Ascending aorta (tissue), 2 donors: ENCODE measurements around the gene EDARADD. TPM values are rescaled to one million over a fixed set of nuclear protein-coding genes. Genes with fewer than 3 reads are reported as not detected.

ENCODE experiments used
- DNase-seq, 2 donors: peaks; one replicate each; pipeline ENCODE4 v3.0.0-alpha.2; 2019; ENCODE audit warnings: low spot score in 2 of 2
- H3K27ac ChIP-seq, 2 donors: fragments of 200-600 bp; sonication (generic); one replicate each; pipeline ENCODE4 v1.5.1; 2016 to 2017; ENCODE audit warnings: mild to moderate bottlenecking in 1 of 2
- H3K27me3 ChIP-seq: fragments of 200-600 bp; sonication (generic); one replicate; pipeline ENCODE4 v1.5.1; 2017
- H3K36me3 ChIP-seq, 2 donors: fragments of 200-600 bp; sonication (generic); one replicate each; pipeline ENCODE4 v1.5.1; 2016
- H3K4me1 ChIP-seq, 2 donors: fragments of 200-600 bp; sonication (generic); one replicate each; pipeline ENCODE4 v1.5.1; 2016 to 2017; ENCODE audit warnings: mild to moderate bottlenecking in 1 of 2
- H3K4me3 ChIP-seq, 2 donors: fragments of 200-600 bp; sonication (generic); one replicate each; pipeline ENCODE4 v1.5.1; 2016 to 2017; ENCODE audit warnings: mild to moderate bottlenecking in 1 of 2
- H3K9me3 ChIP-seq, 2 donors: fragments of 200-600 bp; sonication (generic); one replicate each; pipeline ENCODE4 v1.5.1; 2016
- intact Hi-C: fragments of 100-400 bp; cut with DNase I; formaldehyde crosslinking; loops from one replicate; pipeline ENCODE4 v1.15.1; 2023
- total RNA-seq: library from RNA; depleted of rRNA; stranded (reverse); fragments of >200 nt; gene quantifications from one replicate; pipeline ENCODE4 v1.1.0, GENCODE V29; 2016
- TF ChIP-seq, protein P1 (sequence below), 3 experiments: fragments of 200-600 bp in 2 of 3; fragments of 450-650 bp in 1 of 3; sonication (generic) in 2 of 3; IDR thresholded peaks; one replicate each; pipeline ENCODE4 v1.5.1; 2016 to 2019; ENCODE audit warnings: antibody characterized with exemption in 3 of 3, mild to moderate bottlenecking in 1 of 3, moderate library complexity in 1 of 3

EDARADD gene
- total RNA-seq, 1 donor from 2014 or later = not detected

GRCh38 chr1:236491469-236492136 lies 97.5 kb downstream of the EDARADD start:
- no peak for DNase-seq
- Histone ChIP-seq H3K36me3 (no peaks in the 10 kb centered on the region), H3K4me3 (no peak overlapping the region), H3K4me1 (no peaks in the 10 kb centered on the region), H3K27me3 (no peaks in the 10 kb centered on the region), H3K9me3 (no peaks in the 10 kb centered on the region), H3K27ac (no peak overlapping the region)
- intact Hi-C loops = loop anchor here (2.0 kb wide), 1 partner anchor 387 kb away; no protein-coding TSS in a partner anchor
- TF ChIP-seq, protein P1, sequence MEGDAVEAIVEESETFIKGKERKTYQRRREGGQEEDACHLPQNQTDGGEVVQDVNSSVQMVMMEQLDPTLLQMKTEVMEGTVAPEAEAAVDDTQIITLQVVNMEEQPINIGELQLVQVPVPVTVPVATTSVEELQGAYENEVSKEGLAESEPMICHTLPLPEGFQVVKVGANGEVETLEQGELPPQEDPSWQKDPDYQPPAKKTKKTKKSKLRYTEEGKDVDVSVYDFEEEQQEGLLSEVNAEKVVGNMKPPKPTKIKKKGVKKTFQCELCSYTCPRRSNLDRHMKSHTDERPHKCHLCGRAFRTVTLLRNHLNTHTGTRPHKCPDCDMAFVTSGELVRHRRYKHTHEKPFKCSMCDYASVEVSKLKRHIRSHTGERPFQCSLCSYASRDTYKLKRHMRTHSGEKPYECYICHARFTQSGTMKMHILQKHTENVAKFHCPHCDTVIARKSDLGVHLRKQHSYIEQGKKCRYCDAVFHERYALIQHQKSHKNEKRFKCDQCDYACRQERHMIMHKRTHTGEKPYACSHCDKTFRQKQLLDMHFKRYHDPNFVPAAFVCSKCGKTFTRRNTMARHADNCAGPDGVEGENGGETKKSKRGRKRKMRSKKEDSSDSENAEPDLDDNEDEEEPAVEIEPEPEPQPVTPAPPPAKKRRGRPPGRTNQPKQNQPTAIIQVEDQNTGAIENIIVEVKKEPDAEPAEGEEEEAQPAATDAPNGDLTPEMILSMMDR (IDR thresholded peaks at IDR 0.05) = no peak

DNA sequence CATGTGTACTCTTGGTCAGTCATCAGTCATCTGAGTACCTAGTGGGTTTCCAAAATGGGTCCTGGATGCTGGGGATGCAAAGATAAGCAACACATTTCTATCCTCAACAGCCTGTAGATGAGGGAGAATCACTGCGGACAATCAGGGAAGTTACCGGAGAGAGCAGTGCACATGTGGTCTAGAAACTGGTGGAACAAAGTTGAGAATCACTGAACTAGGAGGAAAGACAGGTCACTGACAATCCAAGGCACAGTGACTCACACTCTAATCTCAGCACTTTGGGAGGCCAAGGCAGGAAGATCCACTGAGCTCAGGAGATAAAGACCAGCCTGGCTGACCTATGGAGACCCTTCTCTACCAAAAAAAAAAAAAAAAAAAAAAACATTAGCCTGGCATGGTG lies 98.3 kb downstream of the EDARADD start:
- Histone ChIP-seq H3K4me1 (no peaks in the 10 kb centered on the region), H3K27ac (no peak overlapping the region), H3K4me3 (no peak overlapping the region), H3K36me3 (no peaks in the 10 kb centered on the region), H3K27me3 (no peaks in the 10 kb centered on the region), H3K9me3 (no peaks in the 10 kb centered on the region)
- TF ChIP-seq, protein P1 (IDR thresholded peaks at IDR 0.05) = no peak
- no peak for DNase-seq
- intact Hi-C loops = no loop called here

DNA sequence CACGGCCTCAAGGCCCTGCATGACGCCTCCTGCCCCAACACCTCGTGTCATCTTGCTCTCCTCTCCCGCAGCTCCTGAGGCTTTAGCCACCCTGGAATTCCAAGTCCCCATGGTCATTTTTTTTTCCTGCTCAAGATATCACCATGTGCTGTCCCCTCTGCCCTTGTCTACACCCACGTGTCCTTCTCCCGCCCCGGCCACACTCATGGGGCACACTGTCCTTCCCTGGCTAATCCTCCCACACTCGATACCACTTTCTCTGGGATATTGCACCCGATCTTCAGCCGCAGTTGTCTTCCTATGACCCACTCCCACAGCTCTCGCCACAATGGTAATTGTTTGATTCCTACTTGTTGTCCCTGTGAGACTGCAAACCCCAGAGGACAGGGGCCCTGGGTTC lies 100.0 kb downstream of the EDARADD start:
- H3K9me3 ChIP-seq = no peaks in the 10 kb centered on the region
- H3K4me3 ChIP-seq = no peak overlapping the region
- no peaks in the 10 kb centered on the region for H3K4me1 ChIP-seq
- intact Hi-C loops = no loop called here
- no peaks in the 10 kb centered on the region for H3K36me3 ChIP-seq
- TF ChIP-seq, protein P1 (IDR thresholded peaks at IDR 0.05) = no peak
- H3K27ac ChIP-seq = no peak overlapping the region
- no peak for DNase-seq
- no peaks in the 10 kb centered on the region for H3K27me3 ChIP-seq

DNA sequence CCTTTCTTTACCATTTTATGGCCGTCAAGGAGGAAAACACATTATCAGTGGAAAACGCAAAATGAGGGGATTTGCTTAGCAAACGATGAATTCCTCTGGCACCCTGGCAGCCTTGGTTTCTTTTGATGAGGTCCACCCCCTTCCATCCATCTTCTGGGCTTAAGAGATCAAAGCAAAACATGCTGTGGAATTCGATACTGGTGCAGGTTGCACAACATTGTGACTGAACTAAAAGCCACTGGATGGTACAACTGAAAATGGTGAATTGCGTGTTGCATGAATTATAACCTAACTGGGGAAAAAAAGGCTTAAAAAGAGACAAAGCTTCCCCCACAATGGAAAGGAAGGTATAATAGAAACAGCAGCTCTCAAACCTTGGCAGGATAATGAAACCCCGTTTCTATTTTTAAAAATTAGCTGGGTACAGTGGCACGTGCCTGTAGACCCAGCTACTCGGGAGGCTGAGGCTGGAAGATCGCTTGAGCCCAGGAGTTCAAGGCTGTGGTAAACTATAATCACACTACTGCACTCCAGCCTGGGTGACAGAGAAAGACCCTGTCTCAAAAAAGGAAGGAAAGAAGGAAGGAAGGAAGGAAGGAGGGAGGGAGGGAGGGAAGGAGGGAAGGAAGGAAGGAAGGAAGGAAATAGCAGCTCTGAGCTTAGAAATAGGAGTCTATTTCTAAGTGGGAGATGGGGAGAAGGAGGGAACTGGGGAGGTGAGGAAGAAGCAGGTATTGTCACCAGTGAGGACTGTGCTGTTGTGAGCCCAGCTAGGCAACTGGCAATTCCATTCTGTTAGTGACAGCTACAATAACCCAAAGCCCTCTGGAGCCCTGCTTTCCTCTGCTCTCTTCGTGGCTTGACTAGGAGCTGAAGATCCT lies 100.7 kb downstream of the EDARADD start:
- H3K36me3 ChIP-seq = no peaks in the 10 kb centered on the region
- intact Hi-C loops = no loop called here
- no peak overlapping the region for H3K4me3 ChIP-seq
- no peaks in the 10 kb centered on the region for H3K9me3 ChIP-seq
- no peak overlapping the region for H3K27ac ChIP-seq
- no peaks in the 10 kb centered on the region for H3K4me1 ChIP-seq
- TF ChIP-seq, protein P1 (IDR thresholded peaks at IDR 0.05) = no peak
- DNase-seq = no peak
- no peaks in the 10 kb centered on the region for H3K27me3 ChIP-seq

DNA sequence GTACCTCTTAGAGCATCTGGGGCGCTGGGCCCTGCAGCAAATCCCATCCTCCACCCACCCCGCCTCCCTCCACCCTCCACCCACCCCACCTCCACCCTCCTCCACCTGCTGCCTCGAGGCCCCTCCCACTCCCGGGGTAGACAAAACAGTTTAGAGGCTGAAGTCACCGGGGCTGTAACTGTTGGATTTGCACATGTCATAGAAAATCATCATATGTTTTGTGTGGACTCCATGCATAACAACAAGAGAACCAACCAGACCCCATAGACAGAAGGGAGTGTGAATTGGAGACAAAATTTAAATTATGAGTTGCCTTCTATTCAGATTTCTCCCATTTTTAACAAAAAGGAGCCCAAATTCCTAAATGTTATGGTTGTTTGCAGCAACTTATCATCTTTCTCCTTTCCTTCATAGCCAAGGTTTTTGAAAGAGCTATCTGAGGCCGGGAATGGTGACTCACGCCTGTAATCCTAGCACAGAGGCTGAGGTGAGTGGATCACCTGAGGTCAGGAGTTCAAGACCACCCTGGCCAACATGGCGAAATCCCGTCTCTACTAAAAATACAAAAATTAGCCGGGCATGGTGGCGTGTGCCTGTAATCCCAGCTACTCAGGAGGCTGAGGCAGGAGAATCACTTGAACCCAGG lies 101.5 kb downstream of the EDARADD start:
- H3K4me1 ChIP-seq = no peaks in the 10 kb centered on the region
- no peaks in the 10 kb centered on the region for H3K36me3 ChIP-seq
- no peak overlapping the region for H3K27ac ChIP-seq
- no peak overlapping the region for H3K4me3 ChIP-seq
- TF ChIP-seq, protein P1 (IDR thresholded peaks at IDR 0.05) = no peak
- no peaks in the 10 kb centered on the region for H3K9me3 ChIP-seq
- DNase-seq = no peak
- intact Hi-C loops = no loop called here
- no peaks in the 10 kb centered on the region for H3K27me3 ChIP-seq
